SK-N-SH (cell line): ENCODE results near the gene PTTG1IP.

ENCODE experiments used
- GABPA ChIP-seq: IDR thresholded peaks from 2 replicates; pipeline ENCODE4 v1.4.0; 2012; ENCODE audit warnings: low read depth, mild to moderate bottlenecking
- JUND ChIP-seq: IDR thresholded peaks from 2 replicates; pipeline ENCODE4 v1.4.0; 2012
- POLR2AphosphoS5 ChIP-seq: IDR thresholded peaks from 2 replicates; pipeline ENCODE4 v1.6.1; 2012; ENCODE audit warnings: low read depth, low read length
- RAD21 ChIP-seq: IDR thresholded peaks from 2 replicates; pipeline ENCODE4 v1.6.1; 2012; ENCODE audit warnings: mild to moderate bottlenecking, low read length
- YY1 ChIP-seq: IDR thresholded peaks from 2 replicates; pipeline ENCODE4 v1.4.0; 2012; ENCODE audit warnings: low read depth, mild to moderate bottlenecking
- TF ChIP-seq, protein P1 (sequence below): fragments of 150-350 bp; IDR thresholded peaks from 2 replicates; pipeline ENCODE4 v1.6.1; 2017; ENCODE audit warnings: antibody characterized with exemption, low read length, low read depth, borderline replicate concordance

DNA sequence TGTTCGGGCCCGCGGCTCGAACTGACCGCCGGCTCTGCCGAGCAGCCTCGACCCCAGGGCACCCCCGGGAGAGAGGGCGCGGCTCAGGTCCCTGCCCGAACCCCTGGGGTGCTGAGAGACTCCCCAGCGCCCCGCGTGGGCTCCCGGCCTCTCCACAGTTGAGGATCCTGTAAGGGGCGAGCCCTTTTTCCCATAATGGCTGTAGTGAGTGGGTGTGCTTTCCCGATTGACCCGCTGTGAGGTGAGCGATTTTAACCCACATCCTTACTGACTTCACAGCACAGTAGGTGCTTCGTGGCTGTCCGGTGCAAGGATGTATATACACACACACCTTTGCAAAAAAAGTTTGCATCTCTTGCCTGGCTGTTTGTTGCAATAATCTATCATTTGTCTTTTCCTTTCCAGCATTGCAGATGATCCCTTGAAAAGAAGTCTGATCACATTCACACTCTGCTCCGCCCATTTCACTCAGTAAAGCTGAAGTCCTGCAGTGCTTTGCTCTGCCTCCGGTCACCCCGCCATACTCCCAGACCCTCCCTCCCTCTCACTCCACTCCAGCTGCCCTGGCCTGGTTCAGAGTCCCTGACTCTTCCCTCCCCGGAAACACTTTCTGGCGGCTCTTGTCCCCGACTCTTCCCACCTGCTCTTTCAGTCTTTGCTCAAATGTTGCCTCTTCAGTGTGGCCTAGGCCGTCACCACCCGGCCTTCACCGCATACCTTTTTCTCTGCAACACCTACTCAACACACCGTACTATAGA, 70.9 kb downstream of the PTTG1IP start:
- TF ChIP-seq, protein P1, sequence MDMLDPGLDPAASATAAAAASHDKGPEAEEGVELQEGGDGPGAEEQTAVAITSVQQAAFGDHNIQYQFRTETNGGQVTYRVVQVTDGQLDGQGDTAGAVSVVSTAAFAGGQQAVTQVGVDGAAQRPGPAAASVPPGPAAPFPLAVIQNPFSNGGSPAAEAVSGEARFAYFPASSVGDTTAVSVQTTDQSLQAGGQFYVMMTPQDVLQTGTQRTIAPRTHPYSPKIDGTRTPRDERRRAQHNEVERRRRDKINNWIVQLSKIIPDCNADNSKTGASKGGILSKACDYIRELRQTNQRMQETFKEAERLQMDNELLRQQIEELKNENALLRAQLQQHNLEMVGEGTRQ: no peak
- TF ChIP-seq RAD21: no peak
- no peak for TF ChIP-seq GABPA
- no peak for TF ChIP-seq YY1
- peak; percentile 38; the same call in 1 of the 2 replicates for TF ChIP-seq POLR2AphosphoS5
- TF ChIP-seq JUND: no peak
